SK-N-DZ (cell line): ENCODE data around the gene KCNG3.

Experiments used
- DNase-seq: peaks from one replicate; pipeline ENCODE4 v3.0.0-alpha.2; 2015; ENCODE audit warnings: low spot score

Gene KCNG3

GRCh38 chr2:42486145-42486906 lies 7.5 kb downstream of the KCNG3 start:
- DNase-seq = no peak

- DNase-seq = no peak
These were observed 13.4 kb downstream of the KCNG3 start for GRCh38 chr2:42480402-42480801.

GRCh38 chr2:42474765-42475454 lies 18.9 kb downstream of the KCNG3 start:
- DNase-seq = no peak

GRCh38 chr2:42470706-42471105 lies 23.1 kb downstream of the KCNG3 start:
- no peak for DNase-seq

- DNase-seq = peak; percentile 65
These were observed 29.2 kb downstream of the KCNG3 start for GRCh38 chr2:42464631-42465030.

- peak; percentile 45 for DNase-seq
These were observed 30.2 kb downstream of the KCNG3 start for GRCh38 chr2:42463570-42463969.

GRCh38 chr2:42459296-42459695 lies 34.5 kb downstream of the KCNG3 start:
- DNase-seq = no peak

- peak; percentile 77 for DNase-seq
These were observed 35.4 kb downstream of the KCNG3 start for GRCh38 chr2:42458396-42458795.

GRCh38 chr2:42457011-42457410 lies 36.8 kb downstream of the KCNG3 start:
- DNase-seq = no peak

GRCh38 chr2:42456126-42456839 lies 37.5 kb downstream of the KCNG3 start:
- DNase-seq = no peak

GRCh38 chr2:42452545-42452944 lies 41.2 kb downstream of the KCNG3 start:
- DNase-seq = no peak

GRCh38 chr2:42450136-42450535 lies 43.6 kb downstream of the KCNG3 start:
- no peak for DNase-seq

GRCh38 chr2:42449163-42450087 lies 44.4 kb downstream of the KCNG3 start:
- DNase-seq = no peak

GRCh38 chr2:42448163-42448562 lies 45.6 kb downstream of the KCNG3 start:
- no peak for DNase-seq

- DNase-seq = no peak
These were observed 47.1 kb downstream of the KCNG3 start for GRCh38 chr2:42446503-42447271.

- no peak for DNase-seq
These were observed 49.9 kb downstream of the KCNG3 start for GRCh38 chr2:42443718-42444399.

GRCh38 chr2:42442774-42443173 lies 51.0 kb downstream of the KCNG3 start:
- DNase-seq = no peak

- DNase-seq = no peak
These were observed 55.1 kb downstream of the KCNG3 start for GRCh38 chr2:42438685-42439084.

GRCh38 chr2:42436370-42436769 lies 57.4 kb downstream of the KCNG3 start:
- no peak for DNase-seq

- no peak for DNase-seq
These were observed 58.2 kb downstream of the KCNG3 start for GRCh38 chr2:42435628-42436027.
